ENCODE measurements around the gene RFC1.

- no peak for TF ChIP-seq CTCF (IDR thresholded peaks at IDR 0.05; ENCODE audit: borderline replicate concordance, extremely low read depth, low read length, poor library complexity, severe bottlenecking)
- no peak for TF ChIP-seq EZH2 (IDR thresholded peaks at IDR 0.05; ENCODE audit: borderline replicate concordance, low read depth, low read length, severe bottlenecking)
Observed at GRCh38 chr4:39353478-39354253, 12.5 kb downstream of the RFC1 start.

All from DND-41 (cell line).